MM.1S (cell line): ENCODE results near the gene NFX1.
"Not testable (repeated sequence)": the region's sequence is repeated elsewhere in the genome, so short reads cannot be mapped to it uniquely, and the experiment has no call there.

ENCODE experiments used
- DNase-seq: peaks from one replicate; pipeline ENCODE4 v3.0.0-alpha.2; 2015
- H2AFZ ChIP-seq: fragments of 300-600 bp; sonication (generic); 2 replicates; pipeline ENCODE4 v1.6.0; 2016; ENCODE audit warnings: antibody characterized with exemption, low read length
- H3F3A ChIP-seq: fragments of 300-600 bp; sonication (generic); 2 replicates; pipeline ENCODE4 v1.6.1; 2016; ENCODE audit warnings: mild to moderate bottlenecking, antibody characterized with exemption, low read length, moderate library complexity, mixed read lengths; ENCODE audit not compliant: insufficient read depth
- H3K27ac ChIP-seq: fragments of 300-600 bp; sonication (generic); 2 replicates; pipeline ENCODE4 v1.5.1; 2016; ENCODE audit warnings: mild to moderate bottlenecking, low read length
- H3K27me3 ChIP-seq: fragments of 300-600 bp; sonication (generic); replicated peaks from 2 replicates; pipeline ENCODE4 v1.6.0; 2016; ENCODE audit warnings: low read length; ENCODE audit not compliant: insufficient read depth
- H3K36me3 ChIP-seq: fragments of 300-600 bp; sonication (generic); replicated peaks from 2 replicates; pipeline ENCODE4 v1.6.1; 2016; ENCODE audit warnings: mild to moderate bottlenecking, low read length, mixed read lengths; ENCODE audit not compliant: insufficient read depth
- H3K4me1 ChIP-seq: fragments of 300-600 bp; sonication (generic); 2 replicates; pipeline ENCODE4 v1.6.1; 2016; ENCODE audit warnings: low read length, mixed read lengths
- H3K4me2 ChIP-seq: fragments of 300-600 bp; sonication (generic); 2 replicates; pipeline ENCODE4 v1.6.0; 2016; ENCODE audit warnings: low read depth, low read length
- H3K4me3 ChIP-seq: fragments of 300-600 bp; sonication (generic); 2 replicates; pipeline ENCODE4 v1.5.1; 2016; ENCODE audit warnings: low read length, mixed read lengths
- H3K79me2 ChIP-seq: fragments of 300-600 bp; sonication (generic); 2 replicates; pipeline ENCODE4 v1.6.1; 2016; ENCODE audit warnings: mixed run types, low read length, mixed read lengths
- H3K9ac ChIP-seq: fragments of 300-600 bp; sonication (generic); 2 replicates; pipeline ENCODE4 v1.6.1; 2016; ENCODE audit warnings: low read length, mixed read lengths
- H3K9me2 ChIP-seq: fragments of 300-600 bp; sonication (generic); replicated peaks from 2 replicates; pipeline ENCODE4 v1.6.1; 2016; ENCODE audit warnings: mild to moderate bottlenecking, low read length, mixed read lengths; ENCODE audit not compliant: insufficient read depth
- H3K9me3 ChIP-seq: fragments of 300-600 bp; sonication (generic); replicated peaks from 2 replicates; pipeline ENCODE4 v1.6.1; 2016; ENCODE audit warnings: mild to moderate bottlenecking, low read length, mixed read lengths; ENCODE audit not compliant: insufficient read depth
- H4K20me1 ChIP-seq: fragments of 300-600 bp; sonication (generic); 2 replicates; pipeline ENCODE4 v1.6.1; 2016; ENCODE audit warnings: mild to moderate bottlenecking, low read length, moderate library complexity, mixed read lengths; ENCODE audit not compliant: insufficient read depth
- EZH2 ChIP-seq: fragments of 300-600 bp; sonication (generic); optimal IDR thresholded peaks from 2 replicates; pipeline ENCODE3; 2017; ENCODE audit warnings: low read depth, mild to moderate bottlenecking, antibody characterized with exemption, low read length, mixed read lengths
- EZH2phosphoT487 ChIP-seq: fragments of 300-600 bp; sonication (generic); IDR thresholded peaks from 2 replicates; pipeline ENCODE4 v1.6.1; 2018; ENCODE audit warnings: antibody characterized with exemption, low read length
- TF ChIP-seq, protein P1 (sequence below): fragments of 300-600 bp; sonication (generic); IDR thresholded peaks from 2 replicates; pipeline ENCODE4 v1.5.1; 2016; ENCODE audit warnings: antibody characterized with exemption, low read length, mixed read lengths

Gene NFX1

DNA sequence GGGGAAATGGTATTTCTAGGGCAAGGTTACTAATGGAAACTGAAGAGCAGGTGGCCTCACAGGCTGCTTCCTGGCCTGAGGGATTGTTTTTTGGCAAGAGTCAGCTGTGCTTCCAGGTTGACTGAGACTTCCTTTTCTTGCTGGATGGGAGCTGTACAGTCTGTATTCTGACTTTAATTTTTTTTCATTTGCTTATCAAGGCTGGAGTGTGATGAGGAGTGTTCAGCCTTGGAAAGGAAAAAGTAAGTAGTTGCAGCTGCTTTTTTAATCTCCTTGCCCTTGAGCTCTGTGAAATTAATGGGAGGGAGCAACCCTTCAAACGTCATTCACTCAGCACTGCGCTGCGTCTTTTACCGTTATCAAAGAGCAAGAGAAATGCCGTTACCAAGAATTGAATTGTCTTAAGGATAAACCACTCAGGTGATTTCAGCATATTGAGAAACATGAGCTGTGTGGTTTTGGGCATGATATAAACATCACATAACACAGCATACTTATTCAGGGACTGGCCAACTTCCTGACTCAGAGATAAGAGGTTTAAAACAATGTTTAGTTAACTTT is 64.4 kb downstream of the NFX1 start:
- Histone ChIP-seq H3K9ac (no peak overlapping the region), H3F3A (no peaks in the 10 kb centered on the region), H3K27me3 (no peaks in the 10 kb centered on the region), H3K27ac (no peak overlapping the region), H3K9me3 (no peaks in the 10 kb centered on the region), H3K4me2 (no peak overlapping the region), H2AFZ (no peak overlapping the region), H3K4me3 (no peak overlapping the region), H3K4me1 (no peaks in the 10 kb centered on the region), H3K9me2 (no peaks in the 10 kb centered on the region), H3K79me2 (no peaks in the 10 kb centered on the region), H3K36me3 (no peaks in the 10 kb centered on the region; the same call in 1 of the 2 replicates), H4K20me1 (no peaks in the 10 kb centered on the region)
- TF ChIP-seq, protein P1, sequence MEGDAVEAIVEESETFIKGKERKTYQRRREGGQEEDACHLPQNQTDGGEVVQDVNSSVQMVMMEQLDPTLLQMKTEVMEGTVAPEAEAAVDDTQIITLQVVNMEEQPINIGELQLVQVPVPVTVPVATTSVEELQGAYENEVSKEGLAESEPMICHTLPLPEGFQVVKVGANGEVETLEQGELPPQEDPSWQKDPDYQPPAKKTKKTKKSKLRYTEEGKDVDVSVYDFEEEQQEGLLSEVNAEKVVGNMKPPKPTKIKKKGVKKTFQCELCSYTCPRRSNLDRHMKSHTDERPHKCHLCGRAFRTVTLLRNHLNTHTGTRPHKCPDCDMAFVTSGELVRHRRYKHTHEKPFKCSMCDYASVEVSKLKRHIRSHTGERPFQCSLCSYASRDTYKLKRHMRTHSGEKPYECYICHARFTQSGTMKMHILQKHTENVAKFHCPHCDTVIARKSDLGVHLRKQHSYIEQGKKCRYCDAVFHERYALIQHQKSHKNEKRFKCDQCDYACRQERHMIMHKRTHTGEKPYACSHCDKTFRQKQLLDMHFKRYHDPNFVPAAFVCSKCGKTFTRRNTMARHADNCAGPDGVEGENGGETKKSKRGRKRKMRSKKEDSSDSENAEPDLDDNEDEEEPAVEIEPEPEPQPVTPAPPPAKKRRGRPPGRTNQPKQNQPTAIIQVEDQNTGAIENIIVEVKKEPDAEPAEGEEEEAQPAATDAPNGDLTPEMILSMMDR = no peak
- TF ChIP-seq EZH2 (no peak), EZH2phosphoT487 (no peak)
- DNase-seq = no peak

DNA sequence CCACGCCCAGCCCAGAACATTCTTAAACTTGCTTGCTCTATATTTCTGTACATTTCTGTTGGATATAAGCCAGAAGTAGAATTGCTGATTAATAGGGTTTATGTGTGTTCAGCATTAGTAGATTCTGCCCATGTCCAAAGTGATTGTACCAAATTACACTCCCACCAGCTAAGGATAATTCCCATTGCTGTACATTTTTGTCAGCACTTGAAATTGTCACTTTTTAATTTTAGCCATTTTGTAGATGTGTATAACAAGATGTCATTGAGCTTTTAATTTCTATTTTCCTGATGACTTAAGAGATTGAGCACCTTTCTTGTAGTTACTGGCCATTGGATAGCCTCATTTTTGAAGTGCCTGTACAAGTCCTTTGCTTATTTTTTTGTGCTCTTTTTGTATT is 65.6 kb downstream of the NFX1 start:
- H3K9me2 ChIP-seq = no peaks in the 10 kb centered on the region
- no peak for DNase-seq
- no peaks in the 10 kb centered on the region for H3K27me3 ChIP-seq
- no peaks in the 10 kb centered on the region for H3K79me2 ChIP-seq
- no peaks in the 10 kb centered on the region for H4K20me1 ChIP-seq
- H3K4me2 ChIP-seq = no peak overlapping the region
- H3K36me3 ChIP-seq = no peaks in the 10 kb centered on the region; the same call in 1 of the 2 replicates
- no peak overlapping the region for H3K27ac ChIP-seq
- TF ChIP-seq, protein P1 = no peak
- no peak for TF ChIP-seq EZH2phosphoT487
- TF ChIP-seq EZH2 = no peak
- H3K9ac ChIP-seq = no peak overlapping the region
- H3K9me3 ChIP-seq = no peaks in the 10 kb centered on the region
- H3K4me3 ChIP-seq = no peak overlapping the region
- no peaks in the 10 kb centered on the region for H3K4me1 ChIP-seq
- no peak overlapping the region for H2AFZ ChIP-seq
- no peaks in the 10 kb centered on the region for H3F3A ChIP-seq

DNA sequence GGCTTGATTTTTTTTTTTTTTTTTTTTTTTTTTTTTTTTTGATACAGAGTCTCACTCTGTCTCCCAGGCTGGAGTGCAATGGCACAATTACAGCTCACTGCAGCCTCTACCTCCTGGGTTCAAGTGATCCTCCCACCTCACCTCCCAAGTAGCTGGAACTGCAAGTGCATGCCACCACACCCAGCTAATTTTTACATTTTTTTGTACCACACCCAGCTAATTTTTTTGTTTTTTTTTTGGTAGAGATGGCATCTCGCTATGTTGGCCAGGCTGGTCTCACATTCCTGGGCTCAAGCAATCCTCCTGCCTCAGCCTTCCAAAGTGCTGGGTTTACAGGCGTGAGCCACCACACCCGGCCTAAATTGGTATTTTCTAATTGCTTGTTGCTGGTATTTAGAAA is 68.3 kb downstream of the NFX1 start:
- not testable (repeated sequence) for H3F3A ChIP-seq, H3K4me1 ChIP-seq, H2AFZ ChIP-seq, H3K9me3 ChIP-seq, H3K4me2 ChIP-seq, DNase-seq, H3K9me2 ChIP-seq, H3K79me2 ChIP-seq, H4K20me1 ChIP-seq, H3K4me3 ChIP-seq, H3K27me3 ChIP-seq, H3K27ac ChIP-seq, H3K9ac ChIP-seq, H3K36me3 ChIP-seq

DNA sequence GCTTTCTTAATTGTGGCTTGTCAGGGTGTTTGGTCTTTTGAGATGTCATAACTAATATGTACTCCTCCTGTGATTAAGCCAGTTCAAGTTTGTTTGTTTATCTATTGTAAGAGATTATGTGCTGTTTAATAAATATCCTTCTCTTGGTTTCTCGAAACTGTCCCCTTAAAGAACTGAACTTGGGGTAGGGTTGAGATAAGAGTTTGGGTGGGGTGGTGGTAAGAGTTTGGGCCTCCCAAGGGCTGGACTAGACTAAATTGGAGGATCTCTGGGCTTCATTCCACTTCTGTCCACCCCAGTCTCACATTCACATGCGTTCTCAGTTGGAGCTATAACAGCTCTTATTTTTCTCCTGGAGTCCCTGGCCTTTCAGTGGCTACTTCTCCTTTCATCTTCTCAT is 73.8 kb downstream of the NFX1 start:
- Histone ChIP-seq H3K27ac (no peak overlapping the region), H3K4me1 (no peaks in the 10 kb centered on the region), H3K4me2 (no peak overlapping the region), H3K9me3 (no peaks in the 10 kb centered on the region), H3K9ac (no peak overlapping the region), H3K36me3 (no peaks in the 10 kb centered on the region), H3K9me2 (no peaks in the 10 kb centered on the region), H3K79me2 (no peaks in the 10 kb centered on the region), H4K20me1 (no peaks in the 10 kb centered on the region), H2AFZ (no peak overlapping the region), H3K27me3 (no peaks in the 10 kb centered on the region), H3K4me3 (no peak overlapping the region), H3F3A (no peaks in the 10 kb centered on the region)
- DNase-seq = no peak
- TF ChIP-seq EZH2 (no peak), EZH2phosphoT487 (no peak)
- TF ChIP-seq, protein P1 = no peak

DNA sequence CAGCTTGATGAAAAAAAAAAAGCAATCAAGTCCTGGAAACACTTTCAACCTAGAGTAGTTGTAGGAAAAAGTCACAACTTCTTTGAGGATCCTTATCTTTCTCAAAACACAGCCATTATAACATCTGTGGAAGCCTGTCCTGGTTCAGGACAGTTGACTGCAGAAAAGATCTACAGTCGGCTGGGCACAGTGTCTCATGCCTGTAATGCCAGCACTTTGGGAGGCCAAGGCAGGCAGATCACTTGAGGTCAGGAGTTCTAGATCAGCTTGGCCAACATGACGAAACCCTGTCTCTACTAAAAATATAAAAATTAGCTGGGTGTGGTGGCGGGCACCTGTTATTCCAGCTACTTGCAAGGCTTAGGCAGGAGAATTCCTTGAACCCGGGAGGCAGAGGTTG is 74.5 kb downstream of the NFX1 start:
- H4K20me1 ChIP-seq, H3K27me3 ChIP-seq, H3K9me3 ChIP-seq, H3K79me2 ChIP-seq, H2AFZ ChIP-seq, H3K9ac ChIP-seq, H3F3A ChIP-seq, H3K4me1 ChIP-seq, H3K4me3 ChIP-seq, H3K9me2 ChIP-seq, H3K27ac ChIP-seq, H3K4me2 ChIP-seq, DNase-seq, H3K36me3 ChIP-seq: not testable (repeated sequence)
